Body of pancreas (tissue), 4 donors: Measurements from ENCODE around the gene TJAP1.

Experiments used
- CTCF ChIP-seq, 7 experiments: fragments of 450-650 bp in 4 of 7; fragments of 200-600 bp in 3 of 7; sonication (generic) in 3 of 7; IDR thresholded peaks; one replicate each; pipeline ENCODE4 v1.5.1; 2016 to 2019; ENCODE audit warnings: antibody characterized with exemption in 7 of 7
- POLR2A ChIP-seq, 3 donors: fragments of 450-650 bp; IDR thresholded peaks; one replicate each; pipeline ENCODE4 v1.6.1; 2016; ENCODE audit warnings: antibody characterized with exemption in 3 of 3, mild to moderate bottlenecking in 2 of 3

- TF ChIP-seq POLR2A (IDR thresholded peaks at IDR 0.05) (no peak), CTCF (IDR thresholded peaks at IDR 0.05) (no peak)
Observed at GRCh38 chr6:43517505-43518357, 40.4 kb downstream of the TJAP1 start.
